Fibroblast of villous mesenchyme (primary cell): ENCODE data around the gene ZCCHC17. TPM values are rescaled to one million over a fixed set of nuclear protein-coding genes. Genes with fewer than 3 reads are reported as not detected.

Experiments
- DNase-seq: peaks from one replicate; pipeline ENCODE4 v3.0.0-alpha.2; 2010; ENCODE audit warnings: low read depth
- H3K4me3 ChIP-seq: 2 replicates; pipeline ENCODE4 v1.5.1; 2011; ENCODE audit warnings: low read depth, mild to moderate bottlenecking, low read length
- total RNA-seq: library from RNA; depleted of rRNA; stranded (reverse); fragments of >200 nt; gene quantifications from 2 replicates; pipeline ENCODE4 v1.2.3, GENCODE V29; 2012
- TF ChIP-seq, protein P1 (sequence below): IDR thresholded peaks from 2 replicates; pipeline ENCODE4 v1.5.1; 2012; ENCODE audit warnings: low read depth, mild to moderate bottlenecking, low read length; ENCODE audit not compliant: insufficient read depth

Gene ZCCHC17, protein sequence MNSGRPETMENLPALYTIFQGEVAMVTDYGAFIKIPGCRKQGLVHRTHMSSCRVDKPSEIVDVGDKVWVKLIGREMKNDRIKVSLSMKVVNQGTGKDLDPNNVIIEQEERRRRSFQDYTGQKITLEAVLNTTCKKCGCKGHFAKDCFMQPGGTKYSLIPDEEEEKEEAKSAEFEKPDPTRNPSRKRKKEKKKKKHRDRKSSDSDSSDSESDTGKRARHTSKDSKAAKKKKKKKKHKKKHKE
- 25.4 and 45.3 TPM in 2 replicates for total RNA-seq

DNA sequence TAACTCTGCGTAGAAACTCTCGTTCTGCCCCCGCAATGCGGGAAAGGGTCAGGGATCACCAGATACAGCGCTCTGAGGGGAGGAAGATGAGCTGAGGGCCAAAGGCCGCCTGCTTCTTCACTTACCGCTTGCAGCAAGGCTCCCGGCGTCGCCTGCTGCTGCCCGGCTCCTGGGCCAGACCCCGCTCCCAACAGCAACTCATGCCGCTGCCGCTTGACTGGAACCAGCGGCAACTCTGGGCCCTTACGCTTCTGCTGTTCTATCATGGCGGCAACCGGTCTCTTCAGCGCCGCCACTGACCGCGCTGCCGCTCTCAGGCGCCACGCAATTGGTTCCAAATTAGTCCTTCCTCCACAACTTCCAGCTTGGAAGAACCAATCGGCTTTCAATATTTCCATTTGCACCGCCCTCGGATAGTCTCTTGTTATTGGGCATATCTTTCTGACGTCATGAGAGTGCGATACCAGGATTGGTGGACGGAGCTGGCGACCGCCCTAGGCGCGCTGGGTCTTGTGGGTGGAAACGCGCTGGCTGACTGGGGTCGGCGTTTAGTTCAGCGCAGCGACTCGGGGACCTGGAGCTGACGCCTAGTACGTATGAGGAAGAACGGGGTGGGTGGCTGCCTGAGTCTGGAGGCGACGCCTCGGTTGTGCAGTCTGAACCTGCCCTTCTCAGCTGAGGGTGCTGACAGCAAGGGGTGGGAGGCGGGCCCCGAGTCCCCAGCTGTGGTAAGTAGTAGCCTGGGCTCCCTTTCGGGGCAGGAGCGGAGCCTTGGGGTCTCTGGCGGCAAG lies at the start of gene ZCCHC17, which contains the start of gene SNRNP40:
ZCCHC17 (plus strand) TSS at position 547 of the 791 bp plus-strand sequence. CDS start 13,067 bp downstream, outside the sequence.
SNRNP40 (minus strand) TSS at position 303 of the 791 bp plus-strand sequence; CDS start at position 266, 37 bp downstream.
- peak; percentile 100 for DNase-seq
- peak within 1 kb of the TSS; percentile 99 for H3K4me3 ChIP-seq
- TF ChIP-seq, protein P1, sequence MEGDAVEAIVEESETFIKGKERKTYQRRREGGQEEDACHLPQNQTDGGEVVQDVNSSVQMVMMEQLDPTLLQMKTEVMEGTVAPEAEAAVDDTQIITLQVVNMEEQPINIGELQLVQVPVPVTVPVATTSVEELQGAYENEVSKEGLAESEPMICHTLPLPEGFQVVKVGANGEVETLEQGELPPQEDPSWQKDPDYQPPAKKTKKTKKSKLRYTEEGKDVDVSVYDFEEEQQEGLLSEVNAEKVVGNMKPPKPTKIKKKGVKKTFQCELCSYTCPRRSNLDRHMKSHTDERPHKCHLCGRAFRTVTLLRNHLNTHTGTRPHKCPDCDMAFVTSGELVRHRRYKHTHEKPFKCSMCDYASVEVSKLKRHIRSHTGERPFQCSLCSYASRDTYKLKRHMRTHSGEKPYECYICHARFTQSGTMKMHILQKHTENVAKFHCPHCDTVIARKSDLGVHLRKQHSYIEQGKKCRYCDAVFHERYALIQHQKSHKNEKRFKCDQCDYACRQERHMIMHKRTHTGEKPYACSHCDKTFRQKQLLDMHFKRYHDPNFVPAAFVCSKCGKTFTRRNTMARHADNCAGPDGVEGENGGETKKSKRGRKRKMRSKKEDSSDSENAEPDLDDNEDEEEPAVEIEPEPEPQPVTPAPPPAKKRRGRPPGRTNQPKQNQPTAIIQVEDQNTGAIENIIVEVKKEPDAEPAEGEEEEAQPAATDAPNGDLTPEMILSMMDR, result no peak

DNA sequence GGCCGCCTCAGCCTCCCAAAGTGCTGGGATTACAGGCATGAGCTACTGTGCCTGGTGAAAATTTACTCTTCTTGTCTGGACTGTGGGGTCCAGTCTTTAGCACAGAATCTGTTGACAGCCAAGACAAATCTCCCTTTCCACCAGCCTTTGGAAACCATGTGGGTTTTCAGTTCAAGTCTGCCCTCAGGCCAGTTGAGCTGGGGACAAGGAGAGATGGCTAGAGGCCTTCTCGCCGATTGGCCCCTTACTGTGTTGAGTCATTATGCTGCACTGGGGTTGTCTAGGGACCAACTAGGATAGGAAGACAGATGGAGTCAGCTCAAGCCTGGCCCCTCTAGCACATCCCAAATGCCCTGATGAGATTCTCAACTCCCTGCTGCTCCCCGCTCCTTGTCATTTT lies 48.6 kb upstream of the ZCCHC17 start:
- no peak overlapping the region for H3K4me3 ChIP-seq
- no peak for DNase-seq
- TF ChIP-seq, protein P1, result no peak

DNA sequence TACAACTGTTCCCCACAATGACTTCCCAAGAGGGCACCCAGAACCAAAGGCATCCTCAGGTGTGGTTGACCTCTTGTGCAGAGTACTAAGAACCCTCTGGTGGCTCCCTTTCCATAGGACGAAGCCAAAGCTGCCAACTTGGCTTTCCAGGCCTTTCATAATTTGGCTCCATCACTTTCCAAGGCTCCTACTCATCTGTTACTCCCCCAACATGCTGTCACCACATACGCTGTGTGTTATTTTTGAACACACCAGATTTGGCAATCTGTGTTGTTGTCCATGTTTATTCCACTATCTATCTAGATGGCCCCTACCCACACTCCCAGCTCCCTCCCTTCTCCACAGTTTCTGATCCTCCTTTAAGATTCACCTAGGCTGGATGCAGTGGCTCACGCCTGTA lies 47.0 kb upstream of the ZCCHC17 start:
- no peak for DNase-seq
- TF ChIP-seq, protein P1, result no peak
- H3K4me3 ChIP-seq, result no peak overlapping the region

DNA sequence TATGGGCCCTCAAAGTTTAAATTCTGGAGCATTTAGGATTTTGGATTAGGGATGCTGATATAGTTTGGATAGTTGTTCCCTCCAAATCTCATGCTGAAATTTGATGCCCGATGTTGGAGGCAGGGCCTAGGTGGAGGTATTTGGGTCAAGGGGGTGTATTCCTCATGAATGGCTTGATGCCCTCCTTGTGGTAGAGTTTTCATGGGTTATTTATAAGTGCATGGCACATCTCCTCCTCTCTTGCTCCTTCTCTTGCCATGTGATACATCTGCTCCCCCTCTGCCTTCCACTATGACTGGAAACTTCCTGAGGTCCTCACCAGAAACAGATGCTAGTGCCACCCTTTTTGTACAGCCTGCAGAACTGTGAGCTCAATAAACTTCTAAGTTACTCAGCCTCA lies 39.6 kb upstream of the ZCCHC17 start:
- DNase-seq, result no peak
- no peak overlapping the region for H3K4me3 ChIP-seq
- TF ChIP-seq, protein P1, result no peak

DNA sequence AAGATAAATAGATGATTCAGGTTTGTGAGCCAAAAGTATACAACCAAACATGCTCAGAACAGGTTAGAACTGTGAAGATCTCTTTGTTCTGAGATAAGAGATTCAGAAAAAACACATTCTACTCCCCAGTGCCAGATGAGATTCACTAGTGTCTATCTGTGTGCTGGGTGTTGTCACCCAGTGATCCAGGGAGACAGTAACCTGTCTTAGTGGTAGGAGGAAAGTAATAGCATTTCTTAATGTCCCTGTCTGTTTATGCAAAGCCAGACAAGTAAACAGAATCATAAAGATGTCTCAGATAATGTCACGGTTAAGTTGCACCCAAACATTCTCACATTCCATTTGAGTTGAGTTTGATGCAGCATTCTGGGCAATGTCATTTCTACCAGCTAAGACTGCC lies 38.3 kb upstream of the ZCCHC17 start:
- peak; percentile 18 for DNase-seq
- TF ChIP-seq, protein P1, result no peak
- H3K4me3 ChIP-seq, result no peak overlapping the region

DNA sequence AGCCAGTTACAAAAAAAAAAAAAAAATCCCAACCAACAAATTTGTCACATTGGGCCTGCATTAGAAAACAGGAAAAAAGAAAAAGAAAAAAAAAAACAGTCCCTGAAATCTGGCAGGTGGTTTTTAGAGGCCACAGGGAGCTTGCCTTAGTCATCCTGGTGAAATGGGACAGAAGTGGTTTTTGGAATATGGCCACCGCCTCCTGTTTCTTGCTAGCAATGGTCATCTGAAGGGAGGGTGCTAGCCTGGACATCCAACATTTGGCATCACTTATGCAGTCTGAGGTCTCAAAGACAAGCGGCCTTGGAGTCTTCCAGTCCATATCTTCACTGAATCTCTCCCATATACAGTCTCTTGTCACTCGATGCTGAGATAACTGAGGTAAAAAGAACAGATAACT lies 37.1 kb upstream of the ZCCHC17 start:
- H3K4me3 ChIP-seq, result no peak overlapping the region
- TF ChIP-seq, protein P1, result no peak
- no peak for DNase-seq
